ENCODE data around the gene SLC6A1.

DNA sequence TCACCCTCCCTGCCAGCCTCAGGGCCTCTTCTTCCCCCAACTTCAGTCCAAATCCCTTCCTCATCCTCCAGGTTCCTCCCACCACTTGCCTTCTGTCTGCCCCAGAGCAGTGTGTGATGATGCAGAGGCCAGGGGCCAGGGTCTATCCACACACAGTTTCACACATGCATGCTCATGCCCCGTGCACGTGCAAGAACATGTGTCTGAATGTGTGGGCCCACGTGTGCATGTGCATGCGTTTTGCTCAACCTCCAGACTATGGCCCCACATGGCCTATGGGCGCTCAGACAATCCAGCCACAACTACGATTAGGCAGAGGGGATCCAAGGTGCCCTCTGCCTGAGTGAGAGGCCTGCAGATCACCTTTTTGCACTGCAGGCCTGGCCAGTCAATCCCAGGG is 32.3 kb upstream of the SLC6A1 start:
- TF ChIP-seq, protein P1, sequence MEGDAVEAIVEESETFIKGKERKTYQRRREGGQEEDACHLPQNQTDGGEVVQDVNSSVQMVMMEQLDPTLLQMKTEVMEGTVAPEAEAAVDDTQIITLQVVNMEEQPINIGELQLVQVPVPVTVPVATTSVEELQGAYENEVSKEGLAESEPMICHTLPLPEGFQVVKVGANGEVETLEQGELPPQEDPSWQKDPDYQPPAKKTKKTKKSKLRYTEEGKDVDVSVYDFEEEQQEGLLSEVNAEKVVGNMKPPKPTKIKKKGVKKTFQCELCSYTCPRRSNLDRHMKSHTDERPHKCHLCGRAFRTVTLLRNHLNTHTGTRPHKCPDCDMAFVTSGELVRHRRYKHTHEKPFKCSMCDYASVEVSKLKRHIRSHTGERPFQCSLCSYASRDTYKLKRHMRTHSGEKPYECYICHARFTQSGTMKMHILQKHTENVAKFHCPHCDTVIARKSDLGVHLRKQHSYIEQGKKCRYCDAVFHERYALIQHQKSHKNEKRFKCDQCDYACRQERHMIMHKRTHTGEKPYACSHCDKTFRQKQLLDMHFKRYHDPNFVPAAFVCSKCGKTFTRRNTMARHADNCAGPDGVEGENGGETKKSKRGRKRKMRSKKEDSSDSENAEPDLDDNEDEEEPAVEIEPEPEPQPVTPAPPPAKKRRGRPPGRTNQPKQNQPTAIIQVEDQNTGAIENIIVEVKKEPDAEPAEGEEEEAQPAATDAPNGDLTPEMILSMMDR (IDR thresholded peaks at IDR 0.05; ENCODE audit: low read depth, low read length), result no peak
- TF ChIP-seq POLR2A (IDR thresholded peaks at IDR 0.05; ENCODE audit: extremely low read depth, insufficient read length) (no peak), MYC (IDR thresholded peaks at IDR 0.05; ENCODE audit: low read depth, low read length) (no peak)
- TF ChIP-seq, protein P2, sequence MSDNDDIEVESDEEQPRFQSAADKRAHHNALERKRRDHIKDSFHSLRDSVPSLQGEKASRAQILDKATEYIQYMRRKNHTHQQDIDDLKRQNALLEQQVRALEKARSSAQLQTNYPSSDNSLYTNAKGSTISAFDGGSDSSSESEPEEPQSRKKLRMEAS (IDR thresholded peaks at IDR 0.05; ENCODE audit: low read depth, low read length), result peak; percentile 48; the same call in 1 of the 2 replicates

All from NB4 (cell line).